H1 (cell line): ENCODE data around the gene MPST. TPM values are rescaled to one million over a fixed set of nuclear protein-coding genes. Genes with fewer than 3 reads are reported as not detected.

Experiments
- USF2 ChIP-seq: IDR thresholded peaks from 2 replicates; pipeline ENCODE4 v1.6.1; 2011; ENCODE audit warnings: low read length, improper control_type of control experiment
- YY1 ChIP-seq: IDR thresholded peaks from 2 replicates; pipeline ENCODE4 v1.6.1; 2011; ENCODE audit warnings: low read depth, mild to moderate bottlenecking, low read length
- polyA plus RNA-seq, 7 experiments: library from polyadenylated mRNA; depleted of rRNA in 3 of 7; stranded (reverse) in 5 of 7; unstranded in 2 of 7; fragments of >200 nt in 5 of 7; fragments of 200-250 nt in 2 of 7; gene quantifications; 1 replicate in 5 of 7; 2 replicates in 1 of 7; 4 replicates in 1 of 7; pipeline versions ENCODE4 v1.2.1 to v1.2.3, GENCODE V29; 2011 to 2013; ENCODE audit warnings: missing spikeins in 2 of 7, mixed read lengths in 2 of 7
- total RNA-seq: library from RNA; stranded (reverse); fragmentation: NEBNext Ultra II Directional; extraction: Animal tissue kit (Norgen Biotek cat#: 25700); gene quantifications from 2 replicates; pipeline ENCODE4 v1.2.1, GENCODE V29; 2021

The MPST gene
- total and polyA plus RNA-seq, 2 of the 8 experiments (the other 6 are each of a cell fraction or from before 2014, with no cell fraction given): 86.0 to 124 TPM

GRCh38 chr22:37062376-37062675, 42.8 kb downstream of the MPST start (continued):
- TF ChIP-seq USF2: no peak
- TF ChIP-seq YY1: no peak
- TF ChIP-seq, all 59 proteins: peak for 0
